Sigmoid colon (tissue), 7 donors: ENCODE results near the gene CLEC16A. TPM values are rescaled to one million over a fixed set of nuclear protein-coding genes. Genes with fewer than 3 reads are reported as not detected.

Experiments used
- DNase-seq: peaks from one replicate; pipeline ENCODE4 v3.0.0-alpha.2; 2019
- H3K27ac ChIP-seq, 4 donors: fragments of 200-600 bp; sonication (generic); one replicate each; pipeline ENCODE4 v1.5.1; 2016 to 2019; ENCODE audit warnings: mild to moderate bottlenecking in 1 of 4
- H3K27me3 ChIP-seq, 3 donors: fragments of 200-600 bp; sonication (generic); one replicate each; pipeline ENCODE4 v1.5.1; 2019; ENCODE audit warnings: mild to moderate bottlenecking in 1 of 3
- H3K36me3 ChIP-seq, 4 donors: fragments of 200-600 bp; sonication (generic); one replicate each; pipeline ENCODE4 v1.5.1; 2016 to 2019
- H3K4me1 ChIP-seq, 4 donors: fragments of 200-600 bp; sonication (generic); one replicate each; pipeline ENCODE4 v1.5.1; 2017 to 2019
- H3K4me3 ChIP-seq, 4 donors: fragments of 200-600 bp; sonication (generic); one replicate each; pipeline ENCODE4 v1.5.1; 2017 to 2019; ENCODE audit warnings: mild to moderate bottlenecking in 2 of 4, moderate library complexity in 1 of 4
- H3K9me3 ChIP-seq, 4 donors: fragments of 200-600 bp in 3 of 4; sonication (generic) in 3 of 4; one replicate each; pipeline versions ENCODE4 v1.5.1 to v1.6.1; 2013 to 2019
- CTCF ChIP-seq, 4 experiments: fragments of 450-650 bp in 3 of 4; fragments of 200-600 bp in 1 of 4; IDR thresholded peaks; one replicate each; pipeline ENCODE4 v1.5.1; 2016 to 2019; ENCODE audit warnings: antibody characterized with exemption in 4 of 4, mild to moderate bottlenecking in 3 of 4, moderate library complexity in 2 of 4
- EP300 ChIP-seq, 4 donors: sonication (generic); formaldehyde crosslinking; IDR thresholded peaks; one replicate each; pipeline ENCODE4 v1.6.1; 2017; ENCODE audit warnings: antibody characterized with exemption in 4 of 4
- POLR2A ChIP-seq, 2 donors: fragments of 450-650 bp; IDR thresholded peaks; one replicate each; pipeline ENCODE4 v1.6.1; 2016; ENCODE audit warnings: antibody characterized with exemption in 2 of 2, mild to moderate bottlenecking in 2 of 2, moderate library complexity in 2 of 2
- POLR2AphosphoS5 ChIP-seq, 4 donors: sonication (generic); formaldehyde crosslinking; IDR thresholded peaks; one replicate each; pipeline ENCODE4 v1.6.1; 2017; ENCODE audit warnings: antibody characterized with exemption in 4 of 4
- WGBS, 2 donors: extraction: QIAGEN DNeasy Blood & Tissue Kit; methylation state at CpG; one replicate each; pipeline ENCODE4 v1.1.7; 2013; 5-methylcytosine and 5-hydroxymethylcytosine counted together
- intact Hi-C: fragments of 100-400 bp; cut with DNase I; formaldehyde crosslinking; loops from one replicate; pipeline ENCODE4 v1.15.1; 2023
- polyA plus RNA-seq, 3 donors: library from polyadenylated mRNA; stranded (reverse); fragments of 200-250 nt; gene quantifications; one replicate each; pipeline ENCODE4 v1.2.3, GENCODE V29; 2013
- total RNA-seq, 4 donors: library from RNA; depleted of rRNA; stranded (reverse); fragments of >200 nt; gene quantifications; one replicate each; pipeline ENCODE4 v1.1.0, GENCODE V29; 2016
- donor health status: healthy with polysubstance abuse.
- donor health status: Bipolar disorder and iron deficiency.
- donor health status: healthy.

Gene CLEC16A
- total and polyA plus RNA-seq, 7 donors = 9.6 to 35.2 (median 24.6) TPM

DNA sequence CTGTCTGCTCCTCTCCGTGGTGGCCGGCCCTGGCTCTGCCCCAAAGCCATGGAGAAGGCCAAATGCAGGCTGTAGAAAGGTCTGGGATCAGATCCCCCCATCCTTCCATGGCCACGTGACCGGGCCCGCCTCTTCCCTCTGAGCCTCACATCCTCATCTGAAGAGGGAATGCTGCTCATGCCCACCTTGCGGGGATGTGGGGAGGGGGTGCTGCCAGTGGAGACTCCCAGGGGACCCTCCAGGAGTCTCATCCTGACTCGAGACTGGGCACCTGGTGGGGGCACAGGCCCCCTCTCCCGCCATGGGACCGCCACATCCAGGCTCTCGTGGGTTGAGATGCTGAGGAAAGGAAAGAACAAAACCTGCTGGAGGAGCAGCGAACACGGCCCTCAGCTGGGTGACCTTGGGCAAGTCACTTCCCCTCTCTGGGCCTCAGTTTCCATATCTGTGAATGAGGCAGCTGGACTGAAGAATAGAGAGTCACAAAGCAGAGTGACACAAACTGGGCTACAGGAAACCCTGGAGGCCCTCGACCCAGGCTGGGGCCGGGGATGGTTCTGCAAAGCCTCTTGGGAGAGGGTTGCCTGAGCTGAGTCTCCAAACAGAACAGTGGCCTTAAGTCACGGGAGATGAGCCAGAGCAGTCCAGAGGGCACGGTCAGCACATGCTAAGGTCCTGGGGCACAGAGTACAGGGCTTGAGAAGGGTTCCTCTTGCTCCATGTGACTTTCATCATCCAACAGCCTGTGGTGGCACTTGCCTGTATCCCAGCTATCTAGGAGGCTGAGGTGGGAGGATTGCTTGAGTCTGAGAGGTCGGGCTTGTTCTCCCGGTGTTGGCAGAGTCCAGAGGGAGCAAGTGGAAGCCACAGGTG, 281.5 kb downstream of the CLEC16A start:
- Histone ChIP-seq H3K4me1 (peaks cover 0 to 11% (median 7%) of the 10 kb centered on the region in 4 donors), H3K27ac (peak overlapping the region in 1 of 4 donors; percentile 42), H3K9me3 (no peaks in the 10 kb centered on the region), H3K27me3 (no peaks in the 10 kb centered on the region), H3K36me3 (no peaks in the 10 kb centered on the region), H3K4me3 (peak overlapping the region in 2 of 4 donors; percentile 3 to 13)
- WGBS, 2 donors = 71 to 75% methylated on average over 18 of the region's 18 CpGs
- intact Hi-C loops = no loop called here
- no peak for TF ChIP-seq POLR2AphosphoS5 (IDR thresholded peaks at IDR 0.05)
- no peak for TF ChIP-seq EP300 (IDR thresholded peaks at IDR 0.05)
- no peak for TF ChIP-seq CTCF (IDR thresholded peaks at IDR 0.05)
- no peak for TF ChIP-seq POLR2A (IDR thresholded peaks at IDR 0.05)
- DNase-seq = no peak

- Histone ChIP-seq H3K27ac (no peak overlapping the region), H3K4me3 (no peak overlapping the region), H3K9me3 (no peaks in the 10 kb centered on the region), H3K27me3 (no peaks in the 10 kb centered on the region), H3K36me3 (no peaks in the 10 kb centered on the region), H3K4me1 (peaks cover 0 to 14% (median 7%) of the 10 kb centered on the region in 4 donors)
- intact Hi-C loops = no loop called here
- 60 to 81% methylated on average over 5 of the region's 5 CpGs for WGBS, 2 donors
- DNase-seq = no peak
- no peak for TF ChIP-seq EP300 (IDR thresholded peaks at IDR 0.05)
- no peak for TF ChIP-seq POLR2AphosphoS5 (IDR thresholded peaks at IDR 0.05)
- TF ChIP-seq CTCF (IDR thresholded peaks at IDR 0.05) = no peak
- TF ChIP-seq POLR2A (IDR thresholded peaks at IDR 0.05) = no peak
These were observed 285.1 kb downstream of the CLEC16A start for GRCh38 chr16:11229432-11229831.

- no peaks in the 10 kb centered on the region for H3K36me3 ChIP-seq
- no peaks in the 10 kb centered on the region for H3K27me3 ChIP-seq
- H3K27ac ChIP-seq = no peak overlapping the region
- H3K9me3 ChIP-seq = no peaks in the 10 kb centered on the region
- H3K4me3 ChIP-seq = no peak overlapping the region
- WGBS, 2 donors = 45 to 73% methylated on average over 4 of the region's 4 CpGs
- no peak for DNase-seq
- intact Hi-C loops = no loop called here
- H3K4me1 ChIP-seq = peaks cover 0 to 14% (median 7%) of the 10 kb centered on the region in 4 donors
- TF ChIP-seq POLR2AphosphoS5 (IDR thresholded peaks at IDR 0.05) (no peak), POLR2A (IDR thresholded peaks at IDR 0.05) (no peak), CTCF (IDR thresholded peaks at IDR 0.05) (no peak), EP300 (IDR thresholded peaks at IDR 0.05) (no peak)
These were observed 285.5 kb downstream of the CLEC16A start for GRCh38 chr16:11229906-11230305.

- no peaks in the 10 kb centered on the region for H3K27me3 ChIP-seq
- DNase-seq = no peak
- no peaks in the 10 kb centered on the region for H3K36me3 ChIP-seq
- no peaks in the 10 kb centered on the region for H3K9me3 ChIP-seq
- H3K4me3 ChIP-seq = no peak overlapping the region
- H3K27ac ChIP-seq = no peak overlapping the region
- H3K4me1 ChIP-seq = peaks cover 0 to 7% (median 0%) of the 10 kb centered on the region in 4 donors
- intact Hi-C loops = no loop called here
- WGBS, 2 donors = 79 to 82% methylated on average over 10 of the region's 10 CpGs
- TF ChIP-seq POLR2AphosphoS5 (IDR thresholded peaks at IDR 0.05) (no peak), EP300 (IDR thresholded peaks at IDR 0.05) (no peak), POLR2A (IDR thresholded peaks at IDR 0.05) (no peak), CTCF (IDR thresholded peaks at IDR 0.05) (no peak)
These were observed 287.1 kb downstream of the CLEC16A start for GRCh38 chr16:11231367-11231970.

Other genes starting within 250 kb of the CLEC16A start
- gene TEKT5, start 249.6 kb upstream of the CLEC16A start, total RNA-seq = 1 to 10 TPM in 1 of 4 donors, under 1 TPM in 1, not detected in 2; 0.83 to 2.1 TPM
- under 1 TPM in 1 of 3 donors, not detected in 2; 0.09 TPM for gene TEKT5, start 249.6 kb upstream of the CLEC16A start, polyA plus RNA-seq
- gene NUBP1, start 200.7 kb upstream of the CLEC16A start, total RNA-seq = 10 to 100 TPM; 26.3 to 32.9 (median 31.4) TPM
- gene NUBP1, start 200.7 kb upstream of the CLEC16A start, polyA plus RNA-seq = 10 to 100 TPM; 34.2 to 37.6 (median 36.6) TPM
- under 1 TPM in 3 of 4 donors, not detected in 1; 0.14 to 0.83 (median 0.71) TPM for gene TVP23A, start 125.8 kb upstream of the CLEC16A start, total RNA-seq
- under 1 TPM in 2 of 3 donors, not detected in 1; 0.46 to 0.98 TPM for gene TVP23A, start 125.8 kb upstream of the CLEC16A start, polyA plus RNA-seq
- gene CIITA, start 67.4 kb upstream of the CLEC16A start, total RNA-seq = 10 to 100 TPM in 2 of 4 donors, 1 to 10 TPM in 2; 4.9 to 13.6 (median 11.5) TPM
- 10 to 100 TPM in 1 of 3 donors, 1 to 10 TPM in 2; 1.2 to 53.9 (median 2.4) TPM for gene CIITA, start 67.4 kb upstream of the CLEC16A start, polyA plus RNA-seq
- gene DEXI, start 2.1 kb upstream of the CLEC16A start, total RNA-seq = 10 to 100 TPM; 55.0 to 99.9 (median 77.4) TPM
- gene DEXI, start 2.1 kb upstream of the CLEC16A start, polyA plus RNA-seq = 10 to 100 TPM; 13.9 to 24.7 (median 18.6) TPM